ENCODE results near the gene SCAF4. TPM values are rescaled to one million over a fixed set of nuclear protein-coding genes. Genes with fewer than 3 reads are reported as not detected.

The SCAF4 gene
- total RNA-seq, 6 experiments from 2014 or later, result 10.1 to 18.5 (median 13.7) TPM

DNA sequence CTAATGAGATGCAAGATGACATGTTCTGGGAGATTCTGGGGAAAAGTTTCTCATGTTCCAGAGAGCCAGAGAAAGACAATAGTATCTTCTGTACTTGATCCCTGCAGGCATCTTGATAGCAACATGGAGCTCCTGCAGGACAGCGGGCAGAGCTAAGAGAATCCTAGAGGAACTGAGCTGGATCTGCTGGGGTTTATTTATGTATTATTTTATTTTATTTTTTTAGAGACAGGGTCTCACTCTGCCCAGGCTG, 22.7 kb upstream of the SCAF4 start:
- intact Hi-C loops (cut with DNase I), result no loop called here
- no peaks in the 10 kb centered on the region for H3K4me1 ChIP-seq
- H3K9me3 ChIP-seq, result no peaks in the 10 kb centered on the region
- WGBS (ENCODE audit: insufficient coverage, low coverage, low lambda C conversion rate, missing lambda C conversion rate), result 89% methylated on average over 1 of the region's 1 CpG
- no peak overlapping the region for H3K4me3 ChIP-seq
- H3K36me3 ChIP-seq, result no peaks in the 10 kb centered on the region
- no peak for ATAC-seq
- H3K27me3 ChIP-seq, result no peaks in the 10 kb centered on the region
- DNase-seq, result no peak
- no peak overlapping the region for H3K27ac ChIP-seq
- TF ChIP-seq POLR2A (IDR thresholded peaks at IDR 0.05), result no peak
- TF ChIP-seq, protein P1, sequence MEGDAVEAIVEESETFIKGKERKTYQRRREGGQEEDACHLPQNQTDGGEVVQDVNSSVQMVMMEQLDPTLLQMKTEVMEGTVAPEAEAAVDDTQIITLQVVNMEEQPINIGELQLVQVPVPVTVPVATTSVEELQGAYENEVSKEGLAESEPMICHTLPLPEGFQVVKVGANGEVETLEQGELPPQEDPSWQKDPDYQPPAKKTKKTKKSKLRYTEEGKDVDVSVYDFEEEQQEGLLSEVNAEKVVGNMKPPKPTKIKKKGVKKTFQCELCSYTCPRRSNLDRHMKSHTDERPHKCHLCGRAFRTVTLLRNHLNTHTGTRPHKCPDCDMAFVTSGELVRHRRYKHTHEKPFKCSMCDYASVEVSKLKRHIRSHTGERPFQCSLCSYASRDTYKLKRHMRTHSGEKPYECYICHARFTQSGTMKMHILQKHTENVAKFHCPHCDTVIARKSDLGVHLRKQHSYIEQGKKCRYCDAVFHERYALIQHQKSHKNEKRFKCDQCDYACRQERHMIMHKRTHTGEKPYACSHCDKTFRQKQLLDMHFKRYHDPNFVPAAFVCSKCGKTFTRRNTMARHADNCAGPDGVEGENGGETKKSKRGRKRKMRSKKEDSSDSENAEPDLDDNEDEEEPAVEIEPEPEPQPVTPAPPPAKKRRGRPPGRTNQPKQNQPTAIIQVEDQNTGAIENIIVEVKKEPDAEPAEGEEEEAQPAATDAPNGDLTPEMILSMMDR (IDR thresholded peaks at IDR 0.05), result no peak

DNA sequence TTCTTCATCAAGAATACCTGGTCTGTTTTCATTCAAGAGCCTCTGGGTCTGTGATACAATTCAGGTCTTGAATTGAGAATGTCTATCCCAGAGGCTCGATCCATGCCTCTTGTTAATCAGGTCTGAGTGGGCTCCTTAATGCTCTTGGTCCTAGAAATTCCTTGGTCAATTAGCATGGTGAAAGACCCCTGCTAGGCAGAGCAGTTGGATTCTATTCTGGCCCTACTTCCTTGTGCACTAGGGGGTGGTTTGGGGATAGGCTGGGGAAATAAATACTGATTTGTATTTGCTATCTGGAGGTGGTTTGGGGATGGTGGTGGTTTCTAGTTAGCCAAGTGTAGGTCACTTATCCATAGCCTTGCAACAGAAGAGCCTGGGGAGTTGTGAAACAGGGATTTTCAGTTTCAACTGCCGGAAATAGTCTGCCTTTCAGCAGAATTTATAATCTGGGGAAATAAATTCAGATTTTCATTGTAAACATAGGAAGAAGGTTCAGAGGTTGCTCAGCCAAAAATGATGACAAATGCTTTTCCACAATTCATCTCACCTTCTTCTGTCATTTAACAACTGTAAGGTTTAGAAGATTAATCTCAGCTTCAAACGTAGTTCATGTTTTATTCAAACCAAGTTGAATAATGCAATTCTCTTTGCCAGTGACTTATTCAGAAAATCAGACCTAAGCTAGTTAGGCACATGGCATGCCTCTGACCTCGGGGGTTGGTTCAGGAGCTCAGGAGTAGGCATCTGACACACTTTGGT, 22.2 kb upstream of the SCAF4 start:
- Histone ChIP-seq H3K9me3 (no peaks in the 10 kb centered on the region), H3K36me3 (no peaks in the 10 kb centered on the region), H3K27me3 (no peaks in the 10 kb centered on the region), H3K27ac (no peak overlapping the region), H3K4me1 (no peaks in the 10 kb centered on the region), H3K4me3 (no peak overlapping the region)
- no peak for ATAC-seq
- TF ChIP-seq, protein P1 (IDR thresholded peaks at IDR 0.05), result no peak
- TF ChIP-seq POLR2A (IDR thresholded peaks at IDR 0.05), result no peak
- WGBS (ENCODE audit: insufficient coverage, low coverage, low lambda C conversion rate, missing lambda C conversion rate), result 69% methylated on average over 4 of the region's 4 CpGs
- intact Hi-C loops (cut with DNase I), result no loop called here
- DNase-seq, result no peak

DNA sequence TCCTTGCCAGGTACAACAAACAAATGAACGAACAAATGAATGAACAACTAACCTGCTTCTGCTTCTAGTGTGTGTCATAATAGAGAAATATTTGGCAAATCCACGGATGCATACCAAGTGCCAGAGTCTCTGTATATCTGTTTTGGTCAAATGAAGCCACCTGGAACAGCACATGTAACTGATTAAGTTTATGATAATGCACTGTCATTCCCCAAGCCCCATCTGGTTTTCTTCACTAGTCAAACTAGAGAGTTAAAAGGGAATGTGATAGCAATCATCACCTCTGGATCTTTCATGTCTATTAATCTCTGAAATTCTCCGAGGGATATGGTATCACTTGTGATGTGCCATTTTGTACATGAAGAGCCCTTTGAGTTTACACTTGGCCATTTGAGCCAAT, 21.0 kb upstream of the SCAF4 start:
- ATAC-seq (no peak), DNase-seq (no peak)
- no peaks in the 10 kb centered on the region for H3K4me1 ChIP-seq
- H3K27ac ChIP-seq, result no peak overlapping the region
- WGBS (ENCODE audit: insufficient coverage, low coverage, low lambda C conversion rate, missing lambda C conversion rate), result 49% methylated on average over 2 of the region's 3 CpGs
- TF ChIP-seq, protein P1 (IDR thresholded peaks at IDR 0.05), result no peak
- TF ChIP-seq POLR2A (IDR thresholded peaks at IDR 0.05), result no peak
- H3K9me3 ChIP-seq, result no peaks in the 10 kb centered on the region
- H3K4me3 ChIP-seq, result no peak overlapping the region
- H3K27me3 ChIP-seq, result no peaks in the 10 kb centered on the region
- no peaks in the 10 kb centered on the region for H3K36me3 ChIP-seq
- intact Hi-C loops (cut with DNase I), result no loop called here

DNA sequence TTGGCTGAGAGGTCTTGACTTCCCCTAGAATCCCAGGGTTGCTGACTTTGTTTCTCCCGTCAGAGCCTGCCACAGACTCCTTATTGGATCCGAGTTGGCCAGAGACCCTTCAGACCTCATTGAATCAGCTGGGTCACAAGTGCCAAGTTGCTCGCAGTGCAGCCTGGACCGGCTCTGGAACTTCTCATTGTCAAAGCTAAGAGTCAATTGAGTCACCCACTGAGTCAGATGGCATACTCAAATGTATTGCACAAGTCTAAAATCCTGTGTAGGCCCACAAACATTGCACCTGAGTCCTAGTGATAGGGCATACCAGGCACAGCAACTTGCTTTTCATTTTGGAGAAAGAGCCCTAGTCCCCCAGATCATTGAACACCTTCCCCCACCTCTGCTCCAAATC, 20.4 kb upstream of the SCAF4 start:
- WGBS (ENCODE audit: insufficient coverage, low coverage, low lambda C conversion rate, missing lambda C conversion rate), result no CpG with 5 or more reads among the region's 4 CpGs
- no peak for ATAC-seq
- TF ChIP-seq, protein P1 (IDR thresholded peaks at IDR 0.05), result no peak
- no peak for TF ChIP-seq POLR2A (IDR thresholded peaks at IDR 0.05)
- intact Hi-C loops (cut with DNase I), result no loop called here
- no peaks in the 10 kb centered on the region for H3K9me3 ChIP-seq
- no peak overlapping the region for H3K27ac ChIP-seq
- H3K36me3 ChIP-seq, result no peaks in the 10 kb centered on the region
- H3K4me1 ChIP-seq, result no peaks in the 10 kb centered on the region
- no peak overlapping the region for H3K4me3 ChIP-seq
- no peak for DNase-seq
- no peaks in the 10 kb centered on the region for H3K27me3 ChIP-seq

DNA sequence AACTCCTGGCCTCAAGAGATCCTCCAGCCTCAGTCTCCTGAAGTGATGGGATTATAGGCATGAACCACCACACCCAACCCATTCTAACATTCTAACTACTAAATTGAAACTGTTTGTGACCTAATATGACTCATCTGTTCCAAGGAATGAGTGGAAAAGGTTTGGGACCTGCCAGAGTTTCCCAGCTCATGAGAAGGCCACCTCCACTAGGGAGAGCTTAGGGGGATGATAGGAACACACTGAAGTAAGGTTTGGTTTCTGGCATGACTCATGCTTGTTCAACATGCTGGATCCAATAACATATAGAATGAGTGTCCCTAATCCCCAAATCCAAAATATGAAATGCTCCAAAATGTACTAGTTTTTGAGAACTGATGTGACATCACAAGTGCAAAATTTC, 18.9 kb upstream of the SCAF4 start:
- Histone ChIP-seq H3K36me3 (no peaks in the 10 kb centered on the region), H3K27ac (no peak overlapping the region), H3K4me1 (no peaks in the 10 kb centered on the region), H3K4me3 (no peak overlapping the region), H3K27me3 (no peaks in the 10 kb centered on the region), H3K9me3 (no peaks in the 10 kb centered on the region)
- TF ChIP-seq, protein P1 (IDR thresholded peaks at IDR 0.05), result no peak
- no peak for TF ChIP-seq POLR2A (IDR thresholded peaks at IDR 0.05)
- DNase-seq (no peak), ATAC-seq (no peak)
- intact Hi-C loops (cut with DNase I), result no loop called here

All from right lobe of liver (tissue), 6 donors.